NCI-H82 treated with DMSO at 0.1 percent for 48 hours (cell line): ENCODE data around the gene KAT8.
"Not testable (repeated sequence)": the region's sequence is repeated elsewhere in the genome, so short reads cannot be mapped to it uniquely, and the experiment has no call there.

Source experiments
- DNase-seq: peaks from one replicate; lab custom pipeline; 2025; ENCODE audit not compliant: unreplicated experiment; lab: John Stamatoyannopoulos, UW

Gene KAT8

DNA sequence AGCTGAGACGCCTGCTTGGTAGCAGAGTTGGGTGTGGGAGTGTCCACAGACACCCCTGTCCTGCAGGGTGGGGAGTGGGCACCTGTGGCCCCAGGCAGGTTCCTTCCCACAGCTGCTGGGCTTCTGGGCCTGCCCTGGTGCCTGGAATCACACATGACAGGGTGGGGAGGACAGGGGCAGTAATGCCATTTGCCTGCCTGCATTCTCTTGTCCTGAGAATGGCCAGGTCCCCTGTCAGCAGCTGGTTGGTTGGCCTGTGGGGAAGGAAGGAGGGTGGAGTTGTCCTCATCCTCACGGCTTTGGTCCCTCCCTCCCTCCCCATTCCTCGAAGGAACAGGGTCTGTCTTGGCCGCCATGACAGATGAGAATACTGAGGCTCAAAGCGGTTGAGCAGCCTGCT lies 33.9 kb upstream of the KAT8 start:
- no peak for DNase-seq

DNA sequence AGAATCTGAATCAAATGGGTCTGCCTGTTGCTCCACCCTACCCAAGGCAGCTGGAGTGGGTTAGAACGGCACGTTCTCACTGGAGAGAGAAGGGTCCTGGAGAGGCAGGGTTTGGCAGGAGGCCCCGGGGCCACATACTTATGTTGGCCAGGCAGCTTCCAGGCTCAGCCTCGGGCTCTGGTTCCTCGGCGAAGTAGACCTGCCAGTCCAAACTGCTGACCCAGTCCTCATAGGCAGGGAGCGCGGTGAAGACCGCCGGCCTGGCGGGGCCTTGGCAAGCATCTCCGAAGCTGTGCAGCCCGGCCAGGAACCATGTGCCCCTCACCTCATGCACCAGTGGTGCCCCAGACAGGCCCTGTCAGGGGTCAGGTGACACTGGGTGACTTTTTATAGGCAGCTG lies 33.5 kb upstream of the KAT8 start:
- no peak for DNase-seq

DNA sequence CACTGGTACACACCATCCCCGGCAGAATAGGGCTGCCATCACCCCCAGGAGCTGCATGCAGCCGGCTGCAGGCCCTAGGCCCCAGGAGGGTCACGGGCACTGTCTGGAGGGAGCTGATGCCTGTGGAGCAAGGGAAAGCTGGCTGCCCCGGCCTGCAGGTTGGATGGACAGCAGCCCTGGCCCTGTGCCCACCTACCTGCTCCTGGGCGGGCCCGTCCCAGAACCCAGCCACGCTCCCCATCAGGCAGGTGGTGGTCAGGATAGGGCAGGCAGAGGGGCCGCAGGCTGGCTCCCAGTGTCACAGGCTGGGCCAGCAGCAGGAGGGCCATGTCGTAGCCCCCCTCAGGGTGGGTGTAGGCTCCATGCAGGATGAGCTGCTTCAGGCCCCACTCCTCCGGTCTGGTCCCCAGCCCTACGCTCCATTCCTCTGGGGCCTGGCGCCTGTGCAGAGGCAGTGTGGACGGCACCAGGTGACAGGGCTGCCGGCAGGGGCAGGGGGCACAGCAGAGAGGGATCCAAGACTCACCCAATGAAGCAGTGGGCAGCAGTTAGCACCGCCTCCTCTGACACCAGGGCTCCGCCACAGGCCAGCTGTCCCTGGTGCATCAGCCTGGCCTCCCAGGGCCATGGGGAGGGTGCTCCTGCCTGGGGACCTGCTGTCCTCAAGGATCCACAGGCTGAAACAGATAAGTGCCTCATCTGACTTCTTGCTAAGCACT lies 32.7 kb upstream of the KAT8 start:
- no peak for DNase-seq

DNA sequence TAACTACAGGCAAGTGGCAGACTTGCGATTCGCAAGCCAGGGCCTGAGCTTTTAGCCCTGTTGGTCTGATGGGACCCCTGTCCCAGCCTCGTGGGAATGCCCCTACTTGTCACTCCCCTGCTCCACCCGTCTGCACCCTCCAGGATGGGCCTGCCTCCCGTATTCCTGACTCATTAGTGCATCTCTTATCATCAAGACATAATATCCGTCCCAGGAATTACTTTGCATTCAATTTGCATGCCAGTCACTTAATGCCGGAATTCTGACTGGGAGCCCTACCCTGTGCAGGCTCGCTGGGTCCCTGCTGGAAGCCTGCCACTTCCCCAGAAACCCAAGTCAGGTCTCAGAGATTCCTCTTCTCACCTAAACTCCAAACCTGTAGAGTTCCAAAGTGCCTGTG lies 32.1 kb upstream of the KAT8 start:
- DNase-seq = no peak

DNA sequence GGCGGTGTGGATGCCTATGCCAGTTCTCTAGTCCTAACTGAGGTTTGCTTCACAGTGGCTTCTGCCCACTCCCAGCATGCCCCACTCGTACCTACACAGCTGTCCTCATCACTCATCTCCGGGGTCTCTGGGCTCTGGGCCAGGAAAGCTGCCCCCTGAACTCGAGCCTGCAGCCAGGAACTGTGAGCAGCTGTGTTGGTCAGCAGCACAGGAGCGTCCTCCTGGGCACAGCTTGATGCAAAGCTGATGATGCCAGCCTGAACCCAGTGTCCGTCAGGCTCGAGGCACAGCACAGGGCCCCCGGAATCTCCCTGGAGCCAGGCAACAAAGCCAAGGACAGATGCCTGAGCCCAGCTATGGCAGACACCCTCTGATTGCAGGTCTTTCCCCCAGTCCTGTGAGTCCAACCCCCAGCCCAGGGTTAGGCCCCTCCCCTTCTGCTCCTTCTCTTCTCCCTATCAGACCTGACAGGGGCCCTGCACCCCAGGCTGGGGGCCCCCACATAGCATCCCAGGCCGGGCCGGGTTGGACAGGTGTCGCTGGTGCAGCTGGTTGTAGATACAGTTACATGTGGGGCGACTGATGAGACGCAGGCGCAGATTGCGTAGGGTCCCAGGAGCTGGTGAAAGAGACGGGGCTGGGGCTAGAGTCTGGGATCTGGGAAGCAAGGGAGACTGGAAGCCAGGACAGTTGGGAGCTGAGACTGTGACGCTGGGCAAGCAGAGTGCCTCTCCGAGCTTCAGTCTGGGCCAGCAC lies 31.4 kb upstream of the KAT8 start:
- DNase-seq = no peak

DNA sequence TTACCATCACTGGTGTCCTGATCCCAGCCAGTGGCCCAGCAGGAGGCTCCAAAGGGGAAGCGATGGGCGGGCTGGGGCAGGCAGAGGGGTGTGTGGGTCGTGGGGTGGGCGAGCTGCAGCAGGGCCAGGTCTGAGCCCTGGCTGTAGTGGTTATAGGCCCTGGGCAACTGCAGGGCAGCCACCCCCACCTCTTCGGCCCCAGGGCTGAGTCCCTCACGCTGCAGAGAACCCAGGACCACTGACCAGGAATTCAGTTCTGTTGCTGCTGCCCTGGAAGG lies 30.9 kb upstream of the KAT8 start:
- DNase-seq = no peak

DNA sequence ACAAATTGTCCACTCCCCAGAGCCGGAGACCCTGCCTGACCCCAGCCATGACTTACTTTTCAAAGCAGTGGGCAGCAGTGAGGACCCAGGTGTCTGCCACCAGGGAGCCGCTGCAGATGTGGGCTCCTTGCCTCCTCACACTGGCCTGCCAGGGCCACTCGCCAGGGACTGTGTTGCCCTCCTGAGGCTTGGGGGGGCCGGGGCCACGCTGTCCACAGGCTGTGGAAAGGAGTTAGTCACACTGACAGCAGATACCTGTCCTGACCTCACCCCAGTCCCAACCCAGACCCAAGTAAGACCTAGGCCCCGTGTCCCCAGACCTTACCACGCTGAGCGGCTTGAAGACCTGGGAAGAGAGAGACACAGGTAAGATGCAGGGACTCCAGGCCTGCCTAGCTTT lies 30.0 kb upstream of the KAT8 start:
- no peak for DNase-seq

DNA sequence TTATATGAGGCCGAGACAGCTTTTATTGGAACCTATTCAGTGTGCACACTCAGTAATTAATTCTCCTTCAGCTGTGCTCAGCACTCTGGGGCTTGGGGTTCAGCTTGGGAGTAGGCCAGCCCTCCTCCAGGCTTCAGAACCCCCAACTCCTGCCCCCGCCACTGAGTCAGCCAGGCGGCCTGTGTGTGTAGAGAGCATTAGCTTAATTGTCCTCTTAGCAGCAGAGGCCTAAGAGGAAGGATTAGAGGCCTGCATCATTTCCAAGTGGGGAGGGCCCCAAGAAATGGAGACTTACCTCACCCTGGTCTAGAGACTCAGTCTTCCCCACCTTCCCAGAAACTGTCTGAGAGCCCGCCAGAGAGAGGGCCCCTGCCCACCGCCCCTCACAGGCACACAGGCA lies 29.5 kb upstream of the KAT8 start:
- peak; percentile 3 for DNase-seq

DNA sequence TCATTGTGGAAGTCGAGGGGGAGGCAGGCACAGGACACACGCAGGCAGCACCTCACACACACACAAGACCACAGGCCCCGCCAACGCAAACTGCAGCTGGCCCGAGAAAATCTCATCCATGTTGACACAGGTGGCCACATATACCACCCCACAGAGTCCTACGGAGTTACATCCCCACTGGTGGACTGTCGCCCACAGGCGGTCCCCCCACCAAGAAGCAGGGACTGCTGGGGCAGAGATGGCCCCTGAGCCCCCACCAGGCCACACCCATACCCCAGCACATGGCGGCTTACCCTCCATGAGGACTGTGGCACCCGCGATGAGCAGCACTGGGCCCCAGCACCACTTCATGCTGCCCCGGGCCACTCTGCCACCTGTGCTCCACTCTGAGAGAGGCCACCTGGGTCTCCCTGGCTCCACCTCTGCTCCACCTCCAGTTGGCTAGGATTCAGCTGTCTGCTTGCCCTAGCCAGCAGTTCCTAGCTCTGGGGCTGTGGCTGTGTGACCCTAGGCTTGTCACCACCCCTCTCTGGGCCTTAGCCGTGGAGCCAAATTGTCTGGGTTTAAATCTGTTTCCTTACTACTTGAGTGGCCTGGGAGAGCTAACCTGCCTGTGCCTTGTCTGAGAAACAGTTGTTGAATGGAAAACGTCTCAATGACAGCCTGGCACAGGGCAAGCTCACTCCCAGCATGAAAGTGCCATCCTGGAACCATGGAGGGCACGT lies 28.8 kb upstream of the KAT8 start, which contains the start of gene PRSS53:
Gene PRSS53, minus strand, starts transcription at position 485 of the 725 bp plus-strand sequence. Its CDS starts 134 bp downstream, at position 351.
- no peak for DNase-seq

DNA sequence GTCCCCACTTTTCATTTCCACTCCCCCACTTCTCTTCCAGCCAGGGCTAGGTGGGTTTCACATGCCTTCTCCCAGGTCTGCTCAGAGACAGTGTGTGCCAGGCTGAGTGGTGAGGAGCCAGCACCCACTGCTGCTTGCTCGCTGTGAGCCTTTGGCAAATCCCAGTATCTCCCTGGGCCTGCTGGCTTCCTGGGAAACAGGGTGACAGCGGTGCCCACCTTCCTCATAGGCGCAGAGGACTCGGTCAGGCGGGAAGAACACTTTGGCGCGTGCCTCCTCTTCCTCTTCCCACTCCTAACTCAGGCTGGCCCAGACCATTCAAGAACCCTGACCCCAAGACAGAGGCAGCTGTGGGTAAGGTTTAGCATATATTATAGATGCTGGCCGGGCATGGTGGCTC lies 28.3 kb upstream of the KAT8 start:
- no peak for DNase-seq

DNA sequence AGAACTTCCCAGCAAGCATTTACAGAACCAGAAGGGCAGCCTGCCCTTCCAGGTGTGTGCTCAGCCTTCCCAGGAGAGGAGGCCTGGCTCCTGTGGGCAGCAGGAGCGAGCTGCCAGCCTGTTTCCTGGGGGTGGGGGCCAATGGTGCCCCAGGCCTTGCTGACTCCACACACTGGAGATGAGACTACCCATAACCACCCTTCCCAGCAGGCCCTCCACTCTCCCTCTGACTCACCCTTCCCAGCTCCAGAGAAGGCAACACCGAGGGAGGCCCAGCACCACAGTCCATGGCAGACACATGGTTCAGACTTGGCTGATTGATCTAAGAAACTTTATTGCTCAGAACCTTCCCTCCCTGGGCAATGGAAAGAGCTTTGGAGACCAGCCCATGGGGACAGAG lies 26.9 kb upstream of the KAT8 start:
- DNase-seq = no peak

DNA sequence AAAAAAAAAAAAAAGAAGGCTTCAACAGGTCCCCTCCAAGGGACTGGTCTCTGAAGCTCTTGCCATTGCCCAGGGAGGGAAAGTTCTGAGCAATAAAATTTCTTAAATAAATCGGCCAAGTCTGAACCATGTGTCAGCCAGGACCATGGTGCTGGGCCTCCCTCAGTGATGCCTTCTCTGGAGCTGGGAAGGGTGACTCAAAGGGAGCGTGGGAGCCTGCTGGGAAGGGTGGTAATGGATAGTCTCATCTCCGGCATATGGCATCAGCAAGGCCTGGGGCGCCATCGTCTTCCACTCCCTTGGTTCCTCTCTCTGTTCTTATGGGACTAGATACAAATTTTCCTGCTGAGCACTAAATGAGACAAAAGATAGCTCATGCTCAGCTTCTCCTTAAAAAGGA lies 25.1 kb upstream of the KAT8 start:
- DNase-seq = no peak

DNA sequence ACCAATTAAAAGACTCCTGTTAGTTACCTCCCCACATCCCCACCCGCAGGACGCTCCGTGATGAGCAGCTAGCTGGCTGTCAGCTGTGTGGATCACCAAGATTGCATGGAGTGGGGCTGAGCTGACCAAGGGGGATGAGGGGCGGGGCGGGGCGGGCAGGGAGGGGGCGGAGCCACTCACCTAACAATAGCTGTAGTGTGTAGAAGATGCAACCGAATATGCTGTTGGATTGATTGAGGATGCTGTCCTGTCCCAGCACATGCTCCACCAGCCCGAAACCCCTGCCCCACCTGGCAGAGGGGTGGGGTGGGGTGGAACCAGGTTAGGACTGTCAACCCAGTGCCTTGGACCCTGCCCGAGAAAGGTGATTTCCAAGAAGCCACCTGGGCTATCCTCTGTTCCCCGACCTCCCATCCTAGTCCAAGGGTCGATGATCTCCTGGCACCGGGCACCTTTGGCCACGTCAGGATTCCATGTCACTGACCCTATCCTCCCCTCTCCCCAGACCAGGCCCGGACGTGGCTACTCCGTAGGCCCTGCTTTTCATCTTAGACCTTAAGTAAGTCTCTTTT lies 24.2 kb upstream of the KAT8 start:
- DNase-seq = peak; percentile 56

DNA sequence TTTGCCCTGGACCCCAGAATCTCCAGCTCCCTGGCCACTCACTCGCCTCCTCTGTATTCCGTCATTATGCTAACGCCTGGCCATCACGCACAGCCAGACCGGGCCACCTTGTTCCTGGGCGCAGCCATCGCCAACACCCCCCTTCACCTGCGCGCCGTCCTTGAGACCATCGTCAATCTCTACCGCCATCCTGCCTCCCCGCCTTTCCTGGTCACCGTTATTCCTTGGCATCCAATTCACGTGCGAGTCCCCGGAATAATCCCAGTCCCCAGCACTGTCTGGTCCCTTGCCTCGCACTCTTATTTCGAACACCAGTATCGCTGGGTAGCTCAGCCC lies 23.4 kb upstream of the KAT8 start:
- no peak for DNase-seq

DNA sequence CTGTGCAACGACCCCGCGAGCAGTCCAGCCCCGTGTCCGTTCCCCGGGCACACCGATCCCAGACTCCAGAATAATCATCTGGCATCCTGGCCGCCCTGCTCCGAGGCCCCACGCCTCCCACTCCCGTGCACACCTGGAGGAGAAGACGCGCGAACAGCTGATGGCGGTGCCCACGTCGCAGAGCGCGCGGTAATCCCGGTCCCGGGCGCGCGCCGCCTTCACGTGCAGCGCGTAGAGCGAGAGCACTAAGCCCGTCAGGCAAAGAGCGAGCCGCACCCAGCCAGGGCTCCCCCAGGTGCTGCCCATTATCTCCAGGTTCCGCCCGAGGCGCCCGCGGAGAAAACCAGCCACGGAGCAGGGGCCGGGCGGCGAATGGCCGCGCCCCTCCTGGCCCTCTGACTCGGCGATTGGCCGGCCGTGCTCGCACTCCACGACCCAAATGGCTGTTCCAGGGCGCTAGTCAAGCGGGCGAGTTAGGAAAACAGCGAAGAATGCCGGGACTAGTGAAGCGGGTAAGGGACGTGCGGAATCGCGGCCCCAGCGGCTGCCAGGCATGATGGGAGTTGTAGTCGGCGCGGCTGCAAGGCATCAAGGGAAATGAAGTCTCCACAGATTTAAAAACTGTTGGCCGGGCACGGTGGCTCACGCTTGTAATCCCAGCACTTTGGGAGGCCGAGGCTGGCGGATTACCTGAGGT lies 22.9 kb upstream of the KAT8 start, which contains the start of gene VKORC1:
Gene VKORC1, minus strand, starts transcription at position 374 of the 697 bp plus-strand sequence. Its CDS starts 68 bp downstream, at position 306.
- peak; percentile 95 for DNase-seq

DNA sequence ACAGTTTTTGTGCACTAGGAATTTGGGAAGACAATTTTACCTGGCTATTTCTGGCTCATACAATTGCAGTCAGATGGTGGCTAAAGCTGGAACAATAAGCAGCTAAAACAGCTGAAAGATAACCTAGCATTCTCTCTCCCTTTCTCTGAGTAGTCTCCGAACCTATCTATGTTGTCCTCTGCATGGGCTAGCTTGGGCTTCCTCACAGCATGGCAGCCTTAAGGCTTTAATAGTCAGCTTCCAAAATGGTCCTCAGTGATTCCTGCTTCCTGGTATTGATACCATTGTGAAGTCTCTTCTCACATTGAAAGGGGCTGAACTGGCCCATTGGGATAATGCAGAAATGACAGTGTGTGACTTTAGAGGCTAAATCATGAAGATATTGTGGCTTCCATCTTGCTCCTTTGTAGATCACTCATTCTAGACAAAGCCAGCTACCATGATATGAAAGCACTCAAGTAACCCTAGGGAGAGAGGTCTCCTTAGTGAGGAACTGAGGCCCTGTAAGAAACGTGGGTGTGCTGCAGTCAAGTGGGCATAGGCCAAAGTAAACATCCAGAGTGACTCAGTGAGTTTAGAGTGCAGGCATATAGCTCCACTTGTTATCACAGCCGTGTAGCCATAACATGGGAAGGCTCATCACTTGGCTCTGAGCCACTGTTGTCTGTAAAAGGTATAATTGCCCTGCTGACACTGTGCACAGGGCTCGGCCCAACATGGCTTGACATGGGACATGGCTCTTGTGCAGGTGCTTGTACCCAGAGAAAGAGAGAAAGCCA lies 17.4 kb upstream of the KAT8 start:
- DNase-seq = no peak

DNA sequence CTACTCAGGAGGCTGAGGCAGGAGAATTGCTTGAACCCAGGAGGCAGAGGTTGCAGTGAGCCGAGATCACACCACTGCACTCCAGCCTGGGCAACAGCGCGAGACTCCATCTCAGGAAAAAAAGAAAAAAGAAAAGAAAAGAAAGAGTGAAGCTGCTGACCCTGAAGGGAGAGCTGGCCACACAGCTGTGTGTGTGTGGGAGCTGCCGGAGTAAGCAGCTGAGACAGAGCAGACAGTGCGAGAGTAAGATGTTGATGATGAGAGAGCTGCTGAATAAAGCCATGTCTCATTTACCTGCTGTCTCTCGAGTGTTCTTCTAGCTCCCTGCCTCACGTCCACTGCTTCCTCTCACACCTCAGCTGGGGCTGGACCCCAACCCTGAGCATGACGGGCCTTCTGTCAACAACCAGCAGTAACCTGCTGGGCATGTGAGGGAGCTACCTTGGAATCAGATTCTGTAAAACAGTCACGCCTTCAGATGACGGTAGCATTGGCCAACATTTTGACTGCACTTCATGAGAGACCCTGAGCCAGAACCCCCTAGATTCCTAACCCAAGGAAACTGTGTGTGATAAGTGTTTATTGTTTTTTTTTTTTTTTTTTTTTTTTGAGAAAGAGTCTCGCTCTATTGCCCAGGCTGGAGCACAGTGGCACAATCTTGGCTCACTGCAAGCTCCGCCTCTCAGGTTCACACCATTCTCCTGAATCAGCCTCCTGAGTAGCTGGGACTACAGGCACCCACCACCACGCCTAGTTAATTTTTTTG lies 16.4 kb upstream of the KAT8 start:
- not testable (repeated sequence) for DNase-seq

DNA sequence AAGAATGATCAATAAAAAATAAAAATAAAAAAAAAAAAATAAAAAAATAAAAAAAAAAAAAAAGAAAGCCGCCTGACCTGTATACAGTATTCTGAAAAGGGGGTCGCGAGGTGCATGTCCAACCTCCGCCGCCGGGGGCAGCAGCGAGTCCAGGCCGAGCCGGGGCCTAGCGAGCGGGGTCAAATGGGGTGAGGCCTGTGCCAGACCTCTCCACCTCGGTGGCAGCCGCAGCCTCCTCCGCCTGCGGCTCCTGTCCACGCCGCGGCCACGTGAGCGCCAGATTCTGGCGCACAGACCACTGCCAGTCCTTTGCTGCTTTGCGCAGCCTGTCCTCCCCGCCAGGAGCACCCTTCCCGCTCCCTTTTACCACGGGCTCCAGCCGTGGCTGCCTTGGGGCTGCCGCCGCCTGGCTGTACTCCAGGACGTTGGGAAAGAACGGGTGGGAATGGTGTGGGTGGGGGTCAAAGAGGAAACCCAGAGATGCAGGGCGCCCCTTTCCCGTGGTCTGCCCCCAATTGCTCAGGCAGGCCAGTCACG lies 11.7 kb upstream of the KAT8 start:
- DNase-seq = no peak
